Large intestine (tissue), 3 donors: ENCODE results near the gene NOPCHAP1. TPM values are rescaled to one million over a fixed set of nuclear protein-coding genes. Genes with fewer than 3 reads are reported as not detected.

Experiments used
- DNase-seq, 2 donors: peaks; one replicate each; pipeline versions ENCODE4 v3.0.0 to v3.0.0-alpha.2; 2013
- H3K27ac ChIP-seq: one replicate; pipeline ENCODE4 v1.5.1; 2013; ENCODE audit warnings: low read length
- H3K27me3 ChIP-seq: 2 replicates; pipeline ENCODE4 v1.6.1; 2013; ENCODE audit warnings: low read length; ENCODE audit not compliant: control insufficient read depth, insufficient read depth
- H3K36me3 ChIP-seq: 2 replicates; pipeline ENCODE4 v1.6.1; 2013; ENCODE audit warnings: low read length; ENCODE audit not compliant: control insufficient read depth, insufficient read depth
- H3K4me1 ChIP-seq: one replicate; pipeline ENCODE4 v1.6.1; 2013; ENCODE audit warnings: low read length; ENCODE audit not compliant: control insufficient read depth, insufficient read depth
- H3K4me3 ChIP-seq: one replicate; pipeline ENCODE4 v1.5.1; 2013; ENCODE audit warnings: low read length
- H3K9me3 ChIP-seq: one replicate; pipeline ENCODE4 v1.6.1; 2013; ENCODE audit warnings: mild to moderate bottlenecking, low read depth, low read length, moderate library complexity; ENCODE audit not compliant: control insufficient read depth
- WGBS: methylation state at CpG from one replicate; pipeline ENCODE4 v1.1.5; 2013; ENCODE audit warnings: low lambda C conversion rate; ENCODE audit not compliant: insufficient coverage; 5-methylcytosine and 5-hydroxymethylcytosine counted together
- polyA plus RNA-seq: library from polyadenylated mRNA; unstranded; fragments of 120-200 nt; gene quantifications from one replicate; pipeline ENCODE4 v1.2.1, GENCODE V29; 2013

NOPCHAP1 gene
- polyA plus RNA-seq, 1 donor, result 7.6 TPM

GRCh38 chr12:104985206-104985605 is 910 bp upstream of the NOPCHAP1 start:
- H3K36me3 ChIP-seq, result peaks cover 2% of the 10 kb centered on the region
- H3K4me3 ChIP-seq, result no peak overlapping the region
- no peaks in the 10 kb centered on the region for H3K27me3 ChIP-seq
- DNase-seq, result no peak
- H3K9me3 ChIP-seq, result no peaks in the 10 kb centered on the region
- no peak overlapping the region for H3K27ac ChIP-seq
- no CpG with 5 or more reads among the region's 4 CpGs for WGBS
- no peaks in the 10 kb centered on the region for H3K4me1 ChIP-seq

- H3K27me3 ChIP-seq, result no peaks in the 10 kb centered on the region
- DNase-seq, result no peak
- no peak overlapping the region for H3K27ac ChIP-seq
- no peak overlapping the region for H3K4me3 ChIP-seq
- no peaks in the 10 kb centered on the region for H3K9me3 ChIP-seq
- WGBS, result 100% methylated on average over 3 of the region's 4 CpGs
- H3K36me3 ChIP-seq, result peaks cover 36% of the 10 kb centered on the region
- H3K4me1 ChIP-seq, result no peaks in the 10 kb centered on the region
Observed at GRCh38 chr12:104990950-104991349, 4.8 kb downstream of the NOPCHAP1 start.

GRCh38 chr12:104991565-104992128 is 5.5 kb downstream of the NOPCHAP1 start:
- WGBS, result 90% methylated on average over 2 of the region's 3 CpGs
- Histone ChIP-seq H3K36me3 (peaks cover 40% of the 10 kb centered on the region), H3K9me3 (no peaks in the 10 kb centered on the region), H3K4me1 (no peaks in the 10 kb centered on the region), H3K4me3 (no peak overlapping the region), H3K27ac (no peak overlapping the region), H3K27me3 (no peaks in the 10 kb centered on the region)
- DNase-seq, result no peak

- Histone ChIP-seq H3K27ac (no peak overlapping the region), H3K4me1 (no peaks in the 10 kb centered on the region), H3K9me3 (no peaks in the 10 kb centered on the region), H3K36me3 (peaks cover 55% of the 10 kb centered on the region), H3K4me3 (no peak overlapping the region), H3K27me3 (no peaks in the 10 kb centered on the region)
- 100% methylated on average over 1 of the region's 3 CpGs for WGBS
- no peak for DNase-seq
Observed at GRCh38 chr12:104994336-104994735, 8.2 kb downstream of the NOPCHAP1 start.

- H3K4me3 ChIP-seq, result no peak overlapping the region
- 88% methylated on average over 3 of the region's 3 CpGs for WGBS
- no peaks in the 10 kb centered on the region for H3K4me1 ChIP-seq
- no peaks in the 10 kb centered on the region for H3K9me3 ChIP-seq
- no peak for DNase-seq
- H3K27me3 ChIP-seq, result no peaks in the 10 kb centered on the region
- no peak overlapping the region for H3K27ac ChIP-seq
- H3K36me3 ChIP-seq, result peaks cover 43% of the 10 kb centered on the region
Observed at GRCh38 chr12:104997541-104997940, 11.4 kb downstream of the NOPCHAP1 start.

GRCh38 chr12:104998423-104999346 is 12.6 kb downstream of the NOPCHAP1 start:
- no peak overlapping the region for H3K27ac ChIP-seq
- H3K36me3 ChIP-seq, result peaks cover 39% of the 10 kb centered on the region
- H3K4me1 ChIP-seq, result no peaks in the 10 kb centered on the region
- no peaks in the 10 kb centered on the region for H3K9me3 ChIP-seq
- no peaks in the 10 kb centered on the region for H3K27me3 ChIP-seq
- WGBS, result no CpG with 5 or more reads among the region's 15 CpGs
- no peak for DNase-seq
- no peak overlapping the region for H3K4me3 ChIP-seq

- Histone ChIP-seq H3K36me3 (peaks cover 40% of the 10 kb centered on the region), H3K4me3 (no peak overlapping the region), H3K4me1 (no peaks in the 10 kb centered on the region), H3K27me3 (no peaks in the 10 kb centered on the region), H3K9me3 (no peaks in the 10 kb centered on the region), H3K27ac (no peak overlapping the region)
- no CpG with 5 or more reads among the region's 7 CpGs for WGBS
- DNase-seq, result no peak
Observed at GRCh38 chr12:104999347-104999685, 13.2 kb downstream of the NOPCHAP1 start.

- Histone ChIP-seq H3K9me3 (no peaks in the 10 kb centered on the region), H3K4me1 (no peaks in the 10 kb centered on the region), H3K27ac (no peak overlapping the region), H3K27me3 (no peaks in the 10 kb centered on the region), H3K4me3 (no peak overlapping the region), H3K36me3 (peaks cover 31% of the 10 kb centered on the region)
- DNase-seq, result no peak
Observed at GRCh38 chr12:105001476-105001875, 15.4 kb downstream of the NOPCHAP1 start.

- Histone ChIP-seq H3K9me3 (no peaks in the 10 kb centered on the region), H3K4me3 (no peak overlapping the region), H3K27ac (no peak overlapping the region), H3K4me1 (no peaks in the 10 kb centered on the region), H3K27me3 (no peaks in the 10 kb centered on the region), H3K36me3 (peaks cover 7% of the 10 kb centered on the region)
- DNase-seq, result no peak
- WGBS, result 67% methylated on average over 2 of the region's 9 CpGs
Observed at GRCh38 chr12:105013892-105014291, 27.8 kb downstream of the NOPCHAP1 start.

- H3K36me3 ChIP-seq, result peaks cover 7% of the 10 kb centered on the region
Observed at GRCh38 chr12:105014603-105015002, 28.5 kb downstream of the NOPCHAP1 start.

GRCh38 chr12:105015543-105015942 is 29.4 kb downstream of the NOPCHAP1 start:
- Histone ChIP-seq H3K4me1 (no peaks in the 10 kb centered on the region), H3K4me3 (no peak overlapping the region), H3K27ac (no peak overlapping the region), H3K36me3 (peaks cover 7% of the 10 kb centered on the region), H3K27me3 (no peaks in the 10 kb centered on the region), H3K9me3 (no peaks in the 10 kb centered on the region)
- 100% methylated on average over 2 of the region's 4 CpGs for WGBS
- no peak for DNase-seq

More at GRCh38 chr12:105014603-105015002, 28.5 kb downstream of the NOPCHAP1 start:
- no peaks in the 10 kb centered on the region for H3K9me3 ChIP-seq
- H3K4me3 ChIP-seq, result no peak overlapping the region
- H3K27me3 ChIP-seq, result no peaks in the 10 kb centered on the region
- no peaks in the 10 kb centered on the region for H3K4me1 ChIP-seq
- no peak for DNase-seq
- 50% methylated on average over 1 of the region's 2 CpGs for WGBS
- H3K27ac ChIP-seq, result no peak overlapping the region
